ENCODE results near the gene PPIH.
"Not testable (repeated sequence)": the region's sequence is repeated elsewhere in the genome, so short reads cannot be mapped to it uniquely, and the experiment has no call there.

GRCh38 chr1:42627205-42627604 is 31.0 kb upstream of the PPIH start:
- TF ChIP-seq CTCF (conservative IDR thresholded peaks at IDR 0.05; ENCODE audit: low read depth in 2 of 2); POLR2AphosphoS5 (IDR thresholded peaks at IDR 0.05; ENCODE audit: low read depth); EZH2 (IDR thresholded peaks at IDR 0.05; ENCODE audit: low read depth, unreplicated experiment); CREB1 (CRISPR knock-in tag; IDR thresholded peaks at IDR 0.05; ENCODE audit: low read depth); ZNF462 (CRISPR knock-in tag; IDR thresholded peaks at IDR 0.05); EZH2phosphoT487 (IDR thresholded peaks at IDR 0.05; ENCODE audit: unreplicated experiment); REST (IDR thresholded peaks at IDR 0.05; ENCODE audit: unreplicated experiment); ETS1 (IDR thresholded peaks at IDR 0.05); ZNF331 (CRISPR knock-in tag; IDR thresholded peaks at IDR 0.05; ENCODE audit: low read depth): not testable (repeated sequence)

Measured in GM23338 (cell line).